Kidney capillary endothelial cell (primary cell): ENCODE measurements around the gene DNAJC22.
A peak's percentile ranks its signal among the peaks of the same experiment; 100 is the strongest.
"Not testable (repeated sequence)": the region's sequence is repeated elsewhere in the genome, so short reads cannot be mapped to it uniquely, and the experiment has no call there.

ENCODE experiments used
- DNase-seq: peaks from one replicate; pipeline ENCODE4 v3.0.0-alpha.2; 2018; ENCODE audit warnings: low spot score

The DNAJC22 gene

GRCh38 chr12:49346659-49347310 lies at the start of gene DNAJC22:
Gene DNAJC22, plus strand, starts transcription at chr12:49346888. Its CDS starts 1,985 bp downstream, at chr12:49348873.
- no peak for DNase-seq

GRCh38 chr12:49297695-49298060 lies 49.0 kb upstream of the DNAJC22 start:
- DNase-seq: no peak

- DNase-seq: no peak
Measured at GRCh38 chr12:49298160-49298559, 48.5 kb upstream of the DNAJC22 start.

- no peak for DNase-seq
Measured at GRCh38 chr12:49301760-49302159, 44.9 kb upstream of the DNAJC22 start.

- no peak for DNase-seq
Measured at GRCh38 chr12:49304161-49304560, 42.5 kb upstream of the DNAJC22 start.

GRCh38 chr12:49305762-49306510 lies 40.8 kb upstream of the DNAJC22 start:
- no peak for DNase-seq

- DNase-seq: no peak
Measured at GRCh38 chr12:49309386-49309785, 37.3 kb upstream of the DNAJC22 start.

GRCh38 chr12:49310451-49311000 lies 36.2 kb upstream of the DNAJC22 start:
- DNase-seq: not testable (repeated sequence)

GRCh38 chr12:49314811-49315210 lies 31.9 kb upstream of the DNAJC22 start:
- DNase-seq: no peak

GRCh38 chr12:49317118-49317517 lies 29.6 kb upstream of the DNAJC22 start:
- DNase-seq: not testable (repeated sequence)

- DNase-seq: not testable (repeated sequence)
Measured at GRCh38 chr12:49320411-49321103, 26.1 kb upstream of the DNAJC22 start.

GRCh38 chr12:49322367-49322707 lies 24.4 kb upstream of the DNAJC22 start:
- DNase-seq: no peak

- peak; percentile 100 for DNase-seq
Measured at GRCh38 chr12:49322708-49323523, 23.8 kb upstream of the DNAJC22 start, which contains the start of gene TROAP. Gene TROAP, plus strand, starts transcription at chr12:49323255. Its CDS starts 354 bp downstream, at chr12:49323609.

GRCh38 chr12:49323524-49324097 lies 23.1 kb upstream of the DNAJC22 start:
- DNase-seq: no peak

- DNase-seq: no peak
Measured at GRCh38 chr12:49325606-49326005, 21.1 kb upstream of the DNAJC22 start.

- DNase-seq: no peak
Measured at GRCh38 chr12:49327368-49327767, 19.3 kb upstream of the DNAJC22 start.

- no peak for DNase-seq
Measured at GRCh38 chr12:49327887-49328286, 18.8 kb upstream of the DNAJC22 start.

GRCh38 chr12:49328816-49329215 lies 17.9 kb upstream of the DNAJC22 start:
- DNase-seq: no peak

GRCh38 chr12:49330032-49330619 lies 16.6 kb upstream of the DNAJC22 start:
- no peak for DNase-seq

- DNase-seq: no peak
Measured at GRCh38 chr12:49330631-49331379, 15.9 kb upstream of the DNAJC22 start.
